GM19239 (cell line): Measurements from ENCODE around the gene TULP4.
"Not testable (repeated sequence)": the region's sequence is repeated elsewhere in the genome, so short reads cannot be mapped to it uniquely, and the experiment has no call there.

ENCODE experiments used
- DNase-seq: peaks from one replicate; pipeline ENCODE4 v3.0.0; 2011; ENCODE audit warnings: low spot score; ENCODE audit not compliant: insufficient read length
- FAIRE-seq: peaks from 2 replicates; lab custom pipeline; 2011; peaks lifted over from hg19 to GRCh38; lab: Jason Lieb, UNC

Gene TULP4

DNA sequence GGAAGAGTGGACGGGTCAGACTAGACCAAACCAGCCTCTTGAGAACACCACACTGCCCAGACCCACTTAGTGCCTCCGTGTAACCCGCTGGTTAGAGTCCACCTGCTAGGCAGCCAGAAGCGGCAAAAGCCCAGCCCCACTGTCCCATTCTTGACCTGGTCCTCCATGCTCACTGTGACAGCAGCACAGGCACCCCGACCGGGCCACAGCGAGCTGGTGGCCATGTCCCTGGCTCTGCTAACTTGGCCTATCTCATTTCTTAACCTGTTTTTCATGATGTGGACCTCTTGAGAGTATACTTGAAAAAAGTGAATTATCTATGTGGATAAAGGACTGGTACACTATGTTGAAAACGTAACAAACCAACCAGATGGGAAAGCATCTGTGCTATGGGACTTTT, 202.7 kb downstream of the TULP4 start:
- DNase-seq (no peak), FAIRE-seq (no peak)

GRCh38 chr6:158516098-158516497, 203.8 kb downstream of the TULP4 start:
- DNase-seq (no peak), FAIRE-seq (no peak)

- DNase-seq, result no peak
- no peak for FAIRE-seq
Observed at GRCh38 chr6:158517038-158517437, 204.8 kb downstream of the TULP4 start.

DNA sequence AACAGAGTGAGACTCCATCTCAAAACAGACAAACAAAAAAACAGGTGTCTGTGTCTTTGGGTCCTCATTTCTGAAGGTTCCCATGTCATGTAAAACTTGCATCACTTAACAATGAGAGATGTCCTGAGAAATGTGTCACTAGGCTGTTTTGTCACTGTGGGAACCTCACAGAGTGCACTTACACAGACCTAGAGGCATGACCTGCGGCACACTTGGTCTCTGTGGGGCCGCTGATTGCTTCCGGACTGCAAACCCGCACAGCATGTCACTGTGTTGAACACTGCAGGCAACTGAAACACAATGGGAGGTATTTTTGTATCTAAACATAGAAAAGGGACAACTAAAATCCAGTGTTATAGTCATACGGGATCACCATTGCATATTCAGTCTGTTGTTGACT, 205.3 kb downstream of the TULP4 start:
- DNase-seq (no peak), FAIRE-seq (no peak)

DNA sequence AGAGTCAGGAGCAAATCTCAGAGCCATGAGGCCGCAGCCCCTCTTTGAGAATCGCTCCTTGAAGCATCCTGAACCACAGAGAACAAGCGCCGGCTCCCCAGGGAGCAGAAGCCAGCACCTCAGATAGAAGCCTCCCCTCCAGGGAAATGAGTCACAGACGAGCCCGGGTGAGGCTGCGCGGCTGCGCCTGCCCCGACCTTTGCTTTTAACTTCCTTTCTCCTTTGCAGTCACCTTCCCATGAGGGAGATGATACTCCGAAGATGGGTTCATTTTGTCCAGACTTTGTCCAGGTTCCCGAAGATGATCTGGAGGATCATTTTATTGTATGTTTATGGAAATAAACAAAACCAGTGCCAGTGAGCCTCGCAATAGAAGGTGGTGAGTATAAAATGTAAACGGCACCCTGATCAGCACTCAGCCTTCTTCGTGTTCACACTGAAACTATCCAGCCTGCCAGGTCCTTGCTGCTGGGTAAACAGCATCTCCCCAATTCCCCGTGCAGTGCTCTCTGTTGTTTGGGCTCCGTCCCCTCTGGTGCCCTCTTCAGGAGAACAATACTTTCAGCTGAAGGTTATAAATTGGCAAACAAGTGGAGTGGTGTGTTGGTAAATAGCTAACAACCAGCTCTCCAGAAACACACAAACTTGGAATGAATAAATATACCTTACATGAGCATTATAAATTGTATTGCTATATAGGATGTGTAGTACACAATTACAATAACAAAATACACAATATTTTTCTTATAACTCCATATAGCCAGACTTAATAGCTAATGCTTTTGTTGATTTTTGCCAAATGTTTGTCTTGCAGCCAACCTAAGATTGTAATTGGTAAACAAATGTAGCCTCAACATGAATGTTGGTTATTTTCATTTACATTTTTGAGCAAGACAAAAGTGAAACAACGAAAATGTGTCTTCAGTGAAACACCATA, 206.2 kb downstream of the TULP4 start:
- peak; percentile 67 for DNase-seq
- peak; percentile 96 for FAIRE-seq

GRCh38 chr6:158519300-158519699, 207.0 kb downstream of the TULP4 start:
- DNase-seq (no peak), FAIRE-seq (no peak)

- FAIRE-seq, result no peak
- DNase-seq, result no peak
Observed at GRCh38 chr6:158519761-158520160, 207.5 kb downstream of the TULP4 start.

DNA sequence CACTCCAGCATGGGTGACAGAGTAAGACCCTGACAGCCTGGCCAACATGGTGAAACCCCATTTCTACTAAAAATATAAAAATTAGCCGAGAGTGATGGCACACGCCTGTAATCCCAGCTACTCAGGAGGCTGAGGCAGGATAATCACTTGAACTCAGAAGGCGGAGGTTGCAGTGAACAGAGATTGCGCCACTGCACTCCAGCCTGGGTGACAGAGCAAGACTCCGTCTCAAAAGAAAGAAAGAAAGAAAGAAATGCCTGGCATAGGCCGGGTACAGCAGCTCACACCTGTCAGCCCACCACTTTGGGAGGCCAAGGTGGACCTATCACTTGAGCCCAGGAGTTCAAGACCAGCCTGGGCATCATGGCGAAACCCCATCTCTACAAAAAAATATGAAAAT, 208.7 kb downstream of the TULP4 start:
- DNase-seq, FAIRE-seq: not testable (repeated sequence)

- FAIRE-seq (no peak), DNase-seq (no peak)
Observed at GRCh38 chr6:158521759-158522158, 209.5 kb downstream of the TULP4 start.

DNA sequence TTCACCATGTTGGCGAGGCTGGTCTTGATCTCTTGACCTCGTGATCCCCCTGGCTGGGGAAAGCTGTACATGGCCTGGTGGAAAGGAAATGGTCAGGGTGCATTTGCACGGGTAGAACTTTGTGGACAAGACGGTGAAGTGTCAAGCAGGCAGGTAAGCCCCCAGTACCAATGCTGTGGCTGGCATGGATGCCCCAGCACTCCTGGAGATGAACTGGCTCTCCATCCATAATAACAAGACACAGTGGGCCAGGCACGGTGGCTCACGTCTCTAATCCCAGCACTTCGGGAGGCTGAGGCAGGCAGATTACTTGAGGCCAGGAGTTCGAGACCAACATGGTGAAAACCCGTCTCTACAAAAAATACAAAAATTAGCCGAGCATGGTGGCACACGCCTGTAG, 210.4 kb downstream of the TULP4 start:
- no peak for FAIRE-seq
- DNase-seq, result no peak

DNA sequence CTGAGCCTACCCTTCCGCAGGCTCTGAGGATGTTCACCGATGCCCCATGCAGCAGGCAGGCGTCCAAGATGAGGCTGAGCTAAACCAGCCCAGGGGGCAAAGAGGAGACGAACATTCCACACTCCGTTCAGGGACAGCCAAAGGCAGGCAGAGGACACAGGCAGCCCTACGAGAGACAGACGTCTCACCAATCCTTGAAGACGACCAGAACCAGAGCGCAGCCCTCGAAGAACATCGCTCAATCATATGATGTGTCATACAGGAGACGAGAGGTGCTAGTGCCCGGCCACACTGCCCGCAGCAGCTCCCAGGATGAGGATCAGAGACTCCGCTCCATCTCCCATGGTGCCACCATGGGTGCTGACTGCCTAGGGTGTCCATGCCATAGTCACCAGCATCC, 212.0 kb downstream of the TULP4 start:
- FAIRE-seq, result no peak

GRCh38 chr6:158527858-158528257, 215.6 kb downstream of the TULP4 start:
- DNase-seq, FAIRE-seq: not testable (repeated sequence)

More for the DNA sequence above, 212.0 kb downstream of the TULP4 start:
- DNase-seq, result no peak

- DNase-seq (no peak), FAIRE-seq (no peak)
Observed at GRCh38 chr6:158528826-158529225, 216.6 kb downstream of the TULP4 start.

- no peak for DNase-seq
- FAIRE-seq, result no peak
Observed at GRCh38 chr6:158529629-158530028, 217.4 kb downstream of the TULP4 start.

DNA sequence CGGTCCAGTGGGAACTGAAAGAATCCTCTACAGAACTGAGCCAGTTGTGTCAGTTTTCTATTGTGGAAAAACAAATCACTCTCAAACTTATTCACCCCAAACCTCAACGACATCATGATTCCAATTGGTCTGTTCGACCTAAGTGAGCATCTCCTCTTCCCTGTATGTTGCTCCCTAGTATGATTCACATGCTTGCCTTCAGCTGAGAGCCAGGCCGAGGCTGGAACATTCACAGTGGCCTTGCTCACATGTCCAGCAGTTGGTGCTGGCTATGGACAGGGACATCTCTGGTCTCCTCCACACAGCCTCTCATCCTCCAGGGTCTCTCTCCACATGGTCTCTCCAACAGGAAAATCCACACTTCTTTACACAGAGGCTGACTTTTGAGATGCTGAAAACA, 219.3 kb downstream of the TULP4 start:
- DNase-seq, result no peak
- no peak for FAIRE-seq

- no peak for DNase-seq
- FAIRE-seq, result no peak
Observed at GRCh38 chr6:158531970-158532369, 219.7 kb downstream of the TULP4 start.

DNA sequence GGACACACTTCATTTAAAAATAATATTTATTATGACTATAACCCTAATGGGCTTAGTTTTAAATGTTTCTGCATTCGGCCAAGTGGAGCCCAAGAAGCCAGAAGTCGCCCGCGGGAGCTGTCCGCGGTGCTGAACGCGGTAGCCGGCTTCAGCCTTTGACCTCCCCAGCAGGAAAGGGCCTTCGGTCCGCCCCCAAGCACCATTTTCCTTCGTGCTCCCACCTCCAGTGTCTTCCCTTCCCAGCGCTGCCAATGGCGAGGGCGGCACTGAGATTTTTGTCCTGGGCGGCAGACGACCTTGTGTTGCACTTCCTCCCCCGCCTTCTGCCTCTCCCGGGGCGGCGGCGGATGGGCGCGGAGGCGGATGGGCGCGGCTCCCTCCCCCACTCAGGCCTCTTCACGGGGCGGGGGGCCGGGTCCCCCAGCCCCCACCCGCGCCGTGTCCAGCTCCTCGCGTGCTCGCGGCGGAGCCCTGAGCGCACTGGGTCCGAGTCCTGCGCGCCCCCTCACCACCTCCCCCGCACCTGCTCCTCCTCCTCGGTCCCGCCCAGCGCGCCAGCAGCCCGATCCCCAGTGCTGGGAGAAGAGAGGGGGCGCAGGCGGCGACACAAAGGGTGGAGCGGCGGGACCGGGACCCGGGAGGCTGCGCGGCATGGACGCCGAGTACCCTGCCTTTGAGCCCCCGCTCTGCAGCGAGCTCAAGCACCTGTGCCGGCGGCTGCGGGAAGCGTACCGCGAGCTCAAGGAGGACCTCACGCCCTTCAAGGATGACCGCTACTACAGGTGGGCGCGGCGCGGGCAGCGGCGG, 224.0 kb downstream of the TULP4 start:
- FAIRE-seq, result no peak

GRCh38 chr6:158536891-158537798, 224.9 kb downstream of the TULP4 start:
- DNase-seq (no peak), FAIRE-seq (no peak)

More for the DNA sequence above, 224.0 kb downstream of the TULP4 start:
- DNase-seq, result peak; percentile 88

GRCh38 chr6:158538741-158539140, 226.5 kb downstream of the TULP4 start:
- DNase-seq (no peak), FAIRE-seq (no peak)

DNA sequence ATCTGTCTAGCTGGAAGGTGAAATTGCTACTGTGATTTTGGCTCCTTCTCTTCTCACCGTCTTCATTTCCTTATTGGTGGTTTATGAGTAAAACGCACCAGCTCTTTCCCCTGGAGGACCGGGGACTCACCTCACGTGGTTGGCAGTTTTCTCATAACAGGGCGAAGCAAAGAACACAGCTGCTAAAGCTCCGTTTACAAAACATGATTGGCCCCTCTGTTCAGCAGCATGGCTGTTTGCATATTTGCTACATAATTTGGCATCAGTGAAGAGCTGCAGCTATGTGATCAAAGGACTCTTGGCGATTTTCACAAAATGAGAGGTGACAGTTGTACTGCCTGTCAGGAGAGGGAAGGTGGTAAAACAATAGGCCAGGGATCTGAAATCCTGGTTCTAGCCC, 227.1 kb downstream of the TULP4 start:
- DNase-seq (no peak), FAIRE-seq (no peak)
